ENCODE data around the gene MICALL1.

DNA sequence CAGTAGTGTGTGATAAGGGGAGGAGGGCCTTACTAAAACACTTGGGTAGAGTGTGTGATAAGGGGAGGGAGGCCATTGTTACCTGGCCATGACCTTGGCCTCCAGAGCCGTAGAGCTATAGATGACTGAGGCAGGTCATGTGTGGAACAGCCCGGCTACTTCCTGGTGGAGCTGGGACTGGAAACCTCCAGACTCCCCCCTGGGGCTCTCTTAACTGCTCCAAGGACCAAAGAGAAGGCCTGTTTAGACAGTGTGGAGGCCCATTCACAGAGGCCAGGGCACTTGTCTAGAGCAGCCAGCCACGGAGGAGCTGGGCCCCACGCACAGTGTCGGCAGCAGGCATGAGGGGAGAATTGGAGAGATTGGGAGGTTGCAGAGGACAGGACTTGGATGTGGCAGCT lies 12.5 kb upstream of the MICALL1 start:
- TF ChIP-seq, protein P1, sequence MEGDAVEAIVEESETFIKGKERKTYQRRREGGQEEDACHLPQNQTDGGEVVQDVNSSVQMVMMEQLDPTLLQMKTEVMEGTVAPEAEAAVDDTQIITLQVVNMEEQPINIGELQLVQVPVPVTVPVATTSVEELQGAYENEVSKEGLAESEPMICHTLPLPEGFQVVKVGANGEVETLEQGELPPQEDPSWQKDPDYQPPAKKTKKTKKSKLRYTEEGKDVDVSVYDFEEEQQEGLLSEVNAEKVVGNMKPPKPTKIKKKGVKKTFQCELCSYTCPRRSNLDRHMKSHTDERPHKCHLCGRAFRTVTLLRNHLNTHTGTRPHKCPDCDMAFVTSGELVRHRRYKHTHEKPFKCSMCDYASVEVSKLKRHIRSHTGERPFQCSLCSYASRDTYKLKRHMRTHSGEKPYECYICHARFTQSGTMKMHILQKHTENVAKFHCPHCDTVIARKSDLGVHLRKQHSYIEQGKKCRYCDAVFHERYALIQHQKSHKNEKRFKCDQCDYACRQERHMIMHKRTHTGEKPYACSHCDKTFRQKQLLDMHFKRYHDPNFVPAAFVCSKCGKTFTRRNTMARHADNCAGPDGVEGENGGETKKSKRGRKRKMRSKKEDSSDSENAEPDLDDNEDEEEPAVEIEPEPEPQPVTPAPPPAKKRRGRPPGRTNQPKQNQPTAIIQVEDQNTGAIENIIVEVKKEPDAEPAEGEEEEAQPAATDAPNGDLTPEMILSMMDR (IDR thresholded peaks at IDR 0.05; ENCODE audit: low read depth, low read length, poor library complexity, severe bottlenecking): no peak
- TF ChIP-seq EZH2phosphoT487 (IDR thresholded peaks at IDR 0.05; ENCODE audit: borderline replicate concordance, low read length): no peak
